ENCODE measurements around the gene AFM.

GRCh38 chr4:73501664-73502265 is 20.2 kb downstream of the AFM start:
- TF ChIP-seq MAX (IDR thresholded peaks at IDR 0.05), result no peak
- no peak for TF ChIP-seq ATOH8 (CRISPR knock-in tag; IDR thresholded peaks at IDR 0.05; ENCODE audit: low read depth)
- no peak for TF ChIP-seq SMC3 (IDR thresholded peaks at IDR 0.05)
- TF ChIP-seq CTCF (IDR thresholded peaks at IDR 0.05), result no peak
- no peak for TF ChIP-seq NFE2L2 (conservative IDR thresholded peaks at IDR 0.05; ENCODE audit: low read length)
- no peak for TF ChIP-seq EP300 (IDR thresholded peaks at IDR 0.05)
- TF ChIP-seq ESRRA (IDR thresholded peaks at IDR 0.05; ENCODE audit: borderline replicate concordance, low read length), result no peak
- TF ChIP-seq BHLHE40 (IDR thresholded peaks at IDR 0.05; ENCODE audit: low read depth, low read length), result no peak
- TF ChIP-seq JUN (IDR thresholded peaks at IDR 0.05), result no peak
- no peak for TF ChIP-seq NR3C1 (IDR thresholded peaks at IDR 0.05)
- TF ChIP-seq POLR2A (IDR thresholded peaks at IDR 0.05; ENCODE audit: low read length), result no peak
- TF ChIP-seq RFX5 (IDR thresholded peaks at IDR 0.05), result no peak
- no peak for TF ChIP-seq ZSCAN20 (CRISPR knock-in tag; IDR thresholded peaks at IDR 0.05)
- TF ChIP-seq CEBPB (IDR thresholded peaks at IDR 0.05), result no peak

Measured in A549 (cell line).